ENCODE measurements around the gene SLC12A1.
A peak's percentile ranks its signal among the peaks of the same experiment; 100 is the strongest.

Gene SLC12A1

DNA sequence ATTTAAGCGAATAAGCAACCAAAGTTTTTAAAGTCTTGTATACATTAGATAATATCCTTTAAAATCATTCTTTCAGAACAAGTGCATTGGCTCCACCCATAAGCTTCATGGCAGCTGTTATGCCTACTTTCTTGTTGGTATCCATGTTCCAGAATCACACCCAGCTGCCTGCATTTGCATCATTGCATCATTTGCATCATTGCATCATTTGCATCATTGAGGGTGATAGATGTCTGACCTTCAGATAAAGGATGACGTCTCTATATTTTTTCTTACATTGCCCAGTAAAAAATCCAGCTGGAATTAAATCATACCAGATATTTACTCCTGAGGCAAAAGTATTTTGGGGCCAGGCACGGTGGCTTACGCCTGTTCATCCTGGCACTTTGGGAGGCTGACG lies 42.3 kb downstream of the SLC12A1 start:
- no peaks in the 10 kb centered on the region for H3K79me2 ChIP-seq (ENCODE audit: insufficient read depth, low read depth)
- TF ChIP-seq, protein P1, sequence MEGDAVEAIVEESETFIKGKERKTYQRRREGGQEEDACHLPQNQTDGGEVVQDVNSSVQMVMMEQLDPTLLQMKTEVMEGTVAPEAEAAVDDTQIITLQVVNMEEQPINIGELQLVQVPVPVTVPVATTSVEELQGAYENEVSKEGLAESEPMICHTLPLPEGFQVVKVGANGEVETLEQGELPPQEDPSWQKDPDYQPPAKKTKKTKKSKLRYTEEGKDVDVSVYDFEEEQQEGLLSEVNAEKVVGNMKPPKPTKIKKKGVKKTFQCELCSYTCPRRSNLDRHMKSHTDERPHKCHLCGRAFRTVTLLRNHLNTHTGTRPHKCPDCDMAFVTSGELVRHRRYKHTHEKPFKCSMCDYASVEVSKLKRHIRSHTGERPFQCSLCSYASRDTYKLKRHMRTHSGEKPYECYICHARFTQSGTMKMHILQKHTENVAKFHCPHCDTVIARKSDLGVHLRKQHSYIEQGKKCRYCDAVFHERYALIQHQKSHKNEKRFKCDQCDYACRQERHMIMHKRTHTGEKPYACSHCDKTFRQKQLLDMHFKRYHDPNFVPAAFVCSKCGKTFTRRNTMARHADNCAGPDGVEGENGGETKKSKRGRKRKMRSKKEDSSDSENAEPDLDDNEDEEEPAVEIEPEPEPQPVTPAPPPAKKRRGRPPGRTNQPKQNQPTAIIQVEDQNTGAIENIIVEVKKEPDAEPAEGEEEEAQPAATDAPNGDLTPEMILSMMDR (conservative IDR thresholded peaks at IDR 0.05; ENCODE audit: low read depth, low read length): no peak
- H3K27me3 ChIP-seq (ENCODE audit: insufficient read depth, low read depth): no peaks in the 10 kb centered on the region
- no peak overlapping the region for H3K27ac ChIP-seq
- H3K4me2 ChIP-seq: no peak overlapping the region
- no peak overlapping the region for H3K9ac ChIP-seq
- H2AFZ ChIP-seq (ENCODE audit: low read depth): no peak overlapping the region
- no peak overlapping the region for H3K4me3 ChIP-seq (IDR thresholded peaks at IDR 0.05; ENCODE audit: insufficient read depth, low read depth, low read length)
- no peaks in the 10 kb centered on the region for H3K4me1 ChIP-seq (ENCODE audit: low read depth, poor library complexity, severe bottlenecking)
- H3K36me3 ChIP-seq (ENCODE audit: insufficient read depth): no peaks in the 10 kb centered on the region
- no peaks in the 10 kb centered on the region for H4K20me1 ChIP-seq (ENCODE audit: insufficient read depth)

DNA sequence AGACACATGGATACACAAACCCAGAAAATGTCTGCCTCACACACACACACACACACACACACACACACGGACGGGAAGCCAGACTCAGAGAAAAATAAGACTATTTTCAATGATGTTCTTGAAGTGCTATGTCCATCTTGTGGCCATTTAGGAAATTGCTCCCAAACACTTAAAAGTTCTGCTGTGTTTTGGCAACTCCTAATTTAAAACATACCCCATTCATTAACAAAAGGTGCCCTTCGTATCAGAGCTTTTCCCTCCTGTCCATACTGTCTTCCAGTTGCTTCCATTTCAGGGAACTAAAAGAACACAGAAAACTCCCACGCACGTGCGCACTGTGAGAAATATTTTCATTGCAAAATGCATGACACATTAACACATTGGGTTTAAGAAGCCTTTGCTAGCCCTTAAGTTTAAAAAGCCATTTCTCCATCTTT lies 44.6 kb downstream of the SLC12A1 start:
- H4K20me1 ChIP-seq (ENCODE audit: insufficient read depth): no peaks in the 10 kb centered on the region
- H3K27me3 ChIP-seq (ENCODE audit: insufficient read depth, low read depth): no peaks in the 10 kb centered on the region
- no peak overlapping the region for H3K27ac ChIP-seq
- no peak overlapping the region for H3K4me2 ChIP-seq
- H3K36me3 ChIP-seq (ENCODE audit: insufficient read depth): no peaks in the 10 kb centered on the region
- TF ChIP-seq, protein P1 (conservative IDR thresholded peaks at IDR 0.05; ENCODE audit: low read depth, low read length): peak; percentile 66
- H3K79me2 ChIP-seq (ENCODE audit: insufficient read depth, low read depth): no peaks in the 10 kb centered on the region
- H3K9ac ChIP-seq: no peak overlapping the region
- no peak overlapping the region; the same call in 1 of the 2 replicates for H2AFZ ChIP-seq (ENCODE audit: low read depth)
- H3K4me1 ChIP-seq (ENCODE audit: low read depth, poor library complexity, severe bottlenecking): no peaks in the 10 kb centered on the region
- no peak overlapping the region for H3K4me3 ChIP-seq (IDR thresholded peaks at IDR 0.05; ENCODE audit: insufficient read depth, low read depth, low read length)

DNA sequence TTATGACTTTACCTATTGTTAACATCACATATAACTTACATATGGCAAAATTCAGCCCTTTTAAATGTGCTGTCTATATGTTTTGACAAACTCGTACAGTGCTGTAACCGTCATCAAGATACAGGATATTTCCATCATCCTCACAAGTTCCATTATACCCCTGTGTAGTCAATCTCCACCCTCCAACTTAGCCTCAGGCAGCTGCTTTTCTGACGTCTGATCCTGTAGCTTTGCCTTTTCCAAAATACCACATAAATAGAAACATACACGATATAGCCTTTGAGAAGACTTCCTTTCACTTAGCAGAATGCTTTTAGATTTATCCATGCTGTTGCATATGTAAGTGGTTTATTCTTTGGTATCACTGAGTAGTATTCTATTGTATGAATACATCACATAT lies 47.1 kb downstream of the SLC12A1 start:
- TF ChIP-seq, protein P1 (conservative IDR thresholded peaks at IDR 0.05; ENCODE audit: low read depth, low read length): no peak
- Histone ChIP-seq H3K79me2 (ENCODE audit: insufficient read depth, low read depth) (no peaks in the 10 kb centered on the region), H3K27me3 (ENCODE audit: insufficient read depth, low read depth) (no peaks in the 10 kb centered on the region), H3K9ac (no peak overlapping the region), H3K4me3 (IDR thresholded peaks at IDR 0.05; ENCODE audit: insufficient read depth, low read depth, low read length) (no peak overlapping the region), H4K20me1 (ENCODE audit: insufficient read depth) (no peaks in the 10 kb centered on the region), H3K4me1 (ENCODE audit: low read depth, poor library complexity, severe bottlenecking) (no peaks in the 10 kb centered on the region), H2AFZ (ENCODE audit: low read depth) (no peak overlapping the region), H3K36me3 (ENCODE audit: insufficient read depth) (no peaks in the 10 kb centered on the region), H3K4me2 (no peak overlapping the region), H3K27ac (no peak overlapping the region)

DNA sequence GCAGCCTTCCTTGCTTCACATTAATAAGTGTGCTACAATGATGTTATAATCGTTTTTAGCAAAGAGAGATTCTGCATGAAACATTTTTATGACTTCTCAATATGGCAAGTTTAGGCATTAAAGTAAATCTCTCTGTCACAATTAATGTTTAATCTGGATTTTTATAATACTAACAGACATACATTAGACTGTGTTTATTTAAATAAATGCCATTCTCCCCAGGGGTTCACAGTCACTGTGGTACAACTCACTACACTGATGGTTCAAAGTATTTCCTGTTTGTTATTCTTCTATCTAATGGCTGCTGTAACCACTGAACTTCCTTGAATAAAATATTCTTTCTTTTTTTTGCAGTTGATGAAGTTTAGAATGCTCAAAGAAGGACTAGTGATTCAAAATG lies 59.0 kb downstream of the SLC12A1 start:
- H3K4me3 ChIP-seq (IDR thresholded peaks at IDR 0.05; ENCODE audit: insufficient read depth, low read depth, low read length): no peak overlapping the region
- no peak overlapping the region for H3K27ac ChIP-seq
- H3K4me2 ChIP-seq: no peak overlapping the region
- no peak overlapping the region for H2AFZ ChIP-seq (ENCODE audit: low read depth)
- H3K36me3 ChIP-seq (ENCODE audit: insufficient read depth): no peaks in the 10 kb centered on the region
- H3K79me2 ChIP-seq (ENCODE audit: insufficient read depth, low read depth): no peaks in the 10 kb centered on the region
- H3K9ac ChIP-seq: no peak overlapping the region
- no peaks in the 10 kb centered on the region for H4K20me1 ChIP-seq (ENCODE audit: insufficient read depth)
- no peaks in the 10 kb centered on the region for H3K27me3 ChIP-seq (ENCODE audit: insufficient read depth, low read depth)
- no peaks in the 10 kb centered on the region for H3K4me1 ChIP-seq (ENCODE audit: low read depth, poor library complexity, severe bottlenecking)
- TF ChIP-seq, protein P1 (conservative IDR thresholded peaks at IDR 0.05; ENCODE audit: low read depth, low read length): no peak
